Measurements from ENCODE around the gene PCBP2.

- TF ChIP-seq MAX (IDR thresholded peaks at IDR 0.05) (no peak), TAF1 (IDR thresholded peaks at IDR 0.05; ENCODE audit: low read depth) (no peak), TEAD4 (IDR thresholded peaks at IDR 0.05) (no peak), EGR1 (IDR thresholded peaks at IDR 0.05) (no peak), EP300 (IDR thresholded peaks at IDR 0.05; ENCODE audit: borderline replicate concordance) (no peak), CEBPB (IDR thresholded peaks at IDR 0.05) (no peak)
These were observed 62.0 kb downstream of the PCBP2 start for GRCh38 chr12:53513712-53514410.
